HG02571 (cell line): Measurements from ENCODE around the gene NCOA7.
A peak's percentile ranks its signal among the peaks of the same experiment; 100 is the strongest.
"Not testable (repeated sequence)": the region's sequence is repeated elsewhere in the genome, so short reads cannot be mapped to it uniquely, and the experiment has no call there.

ENCODE experiments used
- ATAC-seq: cut with Tn5 transposase; IDR thresholded peaks from one replicate; pipeline ENCODE4 v1.9.1; 2021; ENCODE audit warnings: mild to moderate bottlenecking, moderate library complexity; ENCODE audit not compliant: unreplicated experiment

The NCOA7 gene

GRCh38 chr6:125753937-125754259, 36.9 kb upstream of the NCOA7 start:
- ATAC-seq = no peak

GRCh38 chr6:125754566-125754965, 36.2 kb upstream of the NCOA7 start:
- ATAC-seq = no peak

- ATAC-seq = no peak
These were observed 31.4 kb upstream of the NCOA7 start for GRCh38 chr6:125759184-125759902.

- no peak for ATAC-seq
These were observed 30.8 kb upstream of the NCOA7 start for GRCh38 chr6:125759959-125760457.

GRCh38 chr6:125764121-125764671, 26.6 kb upstream of the NCOA7 start:
- ATAC-seq = no peak

GRCh38 chr6:125765944-125766343, 24.8 kb upstream of the NCOA7 start:
- no peak for ATAC-seq

- ATAC-seq = no peak
These were observed 24.1 kb upstream of the NCOA7 start for GRCh38 chr6:125766641-125767040.

GRCh38 chr6:125769147-125769783, 21.5 kb upstream of the NCOA7 start:
- no peak for ATAC-seq

- ATAC-seq = no peak
These were observed 17.1 kb upstream of the NCOA7 start for GRCh38 chr6:125773387-125774341.

- not testable (repeated sequence) for ATAC-seq
These were observed 14.5 kb upstream of the NCOA7 start for GRCh38 chr6:125776107-125776826.

- peak; percentile 85 for ATAC-seq
These were observed 10.7 kb upstream of the NCOA7 start for GRCh38 chr6:125779924-125780539.

GRCh38 chr6:125780540-125781313, 10.0 kb upstream of the NCOA7 start:
- peak; percentile 78 for ATAC-seq

GRCh38 chr6:125781314-125781868, 9.4 kb upstream of the NCOA7 start:
- peak; percentile 29 for ATAC-seq

GRCh38 chr6:125784365-125784764, 6.4 kb upstream of the NCOA7 start:
- no peak for ATAC-seq

- ATAC-seq = no peak
These were observed 3.0 kb upstream of the NCOA7 start for GRCh38 chr6:125787791-125788190.

GRCh38 chr6:125789167-125789566, 1.6 kb upstream of the NCOA7 start:
- ATAC-seq = no peak

GRCh38 chr6:125789576-125790357, 993 bp upstream of the NCOA7 start:
- peak; percentile 24 for ATAC-seq

GRCh38 chr6:125791151-125791819, 525 bp downstream of the NCOA7 start:
- peak; percentile 28 for ATAC-seq
